H1 (cell line): ENCODE measurements around the gene PRPF31. TPM values are rescaled to one million over a fixed set of nuclear protein-coding genes. Genes with fewer than 3 reads are reported as not detected.

ENCODE experiments used
- RAD21 ChIP-seq, 2 experiments: IDR thresholded peaks in 1 of 2; conservative IDR thresholded peaks in 1 of 2; 2 replicates each; pipeline ENCODE4 v1.6.1; 2011; ENCODE audit warnings: low read depth in 2 of 2, low read length in 2 of 2, improper control_type of control experiment in 1 of 2, inconsistent platforms in 1 of 2, mild to moderate bottlenecking in 1 of 2, moderate library complexity in 1 of 2
- polyA plus RNA-seq, 7 experiments: library from polyadenylated mRNA; depleted of rRNA in 3 of 7; stranded (reverse) in 5 of 7; unstranded in 2 of 7; fragments of >200 nt in 5 of 7; fragments of 200-250 nt in 2 of 7; gene quantifications; 1 replicate in 5 of 7; 2 replicates in 1 of 7; 4 replicates in 1 of 7; pipeline versions ENCODE4 v1.2.1 to v1.2.3, GENCODE V29; 2011 to 2013; ENCODE audit warnings: missing spikeins in 2 of 7, mixed read lengths in 2 of 7
- total RNA-seq: library from RNA; stranded (reverse); fragmentation: NEBNext Ultra II Directional; extraction: Animal tissue kit (Norgen Biotek cat#: 25700); gene quantifications from 2 replicates; pipeline ENCODE4 v1.2.1, GENCODE V29; 2021

PRPF31 gene
- total and polyA plus RNA-seq, 2 of the 8 experiments (the other 6 are each of a cell fraction or from before 2014, with no cell fraction given), result 51.1 to 97.4 TPM

GRCh38 chr19:54124393-54124792 lies 8.8 kb downstream of the PRPF31 start (continued):
- no peak for TF ChIP-seq RAD21 (IDR thresholded peaks at IDR 0.05 in 1 of 2, conservative IDR thresholded peaks at IDR 0.05 in 1 of 2; ENCODE audit: low read depth in 2 of 2, low read length in 2 of 2)
